Panc1 (cell line): ENCODE measurements around the gene ADPRHL1. TPM values are rescaled to one million over a fixed set of nuclear protein-coding genes. Genes with fewer than 3 reads are reported as not detected.
A peak's percentile ranks its signal among the peaks of the same experiment; 100 is the strongest.

Experiments used
- ATAC-seq: fragments of 200-7000 bp; cut with Tn5 transposase; 2 replicates; pipeline ENCODE4 v1.9.1; 2020; ENCODE audit warnings: mild to moderate bottlenecking, moderate library complexity
- BruUV-seq: library from RNA; stranded (reverse); fragments of 400-500 nt; replicated peaks from 2 replicates; lab custom pipeline; 2021; lab: Mats Ljungman, UMichigan
- CTCF ChIA-PET: fragments of 300-600 bp; sonication (Branson Sonifier 250); formaldehyde crosslinking; loops from one replicate; lab custom pipeline; 2022; ENCODE audit warnings: antibody characterized with exemption; lab: Charles Lee
- POLR2A ChIA-PET: fragments of 300-600 bp; sonication (Branson Sonifier 250); formaldehyde crosslinking; loops from one replicate; lab custom pipeline; 2022; ENCODE audit warnings: antibody characterized with exemption; lab: Charles Lee
- DNase-seq: peaks from one replicate; pipeline ENCODE4 v3.0.0-alpha.2; 2010; ENCODE audit warnings: low read depth, low spot score
- H3K27ac ChIP-seq: 2 replicates; pipeline ENCODE4 v1.5.1; 2011; ENCODE audit warnings: mild to moderate bottlenecking, low read length, inconsistent platforms
- H3K27me3 ChIP-seq: fragments of 200-500 bp; sonication (Bioruptor generic); 2 replicates; pipeline ENCODE4 v1.6.0; 2014; ENCODE audit warnings: low read length, inconsistent platforms; ENCODE audit not compliant: control insufficient read depth, insufficient read depth
- H3K36me3 ChIP-seq: fragments of 200-500 bp; sonication (Bioruptor generic); 2 replicates; pipeline ENCODE4 v1.5.1; 2014; ENCODE audit warnings: inconsistent platforms, mild to moderate bottlenecking, low read length, moderate library complexity; ENCODE audit not compliant: control insufficient read depth, insufficient read depth
- H3K4me1 ChIP-seq: 2 replicates; pipeline ENCODE4 v1.5.1; 2011; ENCODE audit warnings: inconsistent platforms, mild to moderate bottlenecking, low read length, moderate library complexity; ENCODE audit not compliant: control insufficient read depth, insufficient read depth
- H3K4me3 ChIP-seq, 2 experiments: 2 replicates each; pipeline ENCODE4 v1.5.1; 2011 to 2012; ENCODE audit warnings: low read depth in 2 of 2, low read length in 2 of 2, mild to moderate bottlenecking in 2 of 2, inconsistent platforms in 1 of 2, moderate library complexity in 1 of 2
- H3K9me3 ChIP-seq: fragments of 200-500 bp; sonication (Bioruptor generic); 2 replicates; pipeline ENCODE4 v1.5.1; 2014; ENCODE audit warnings: low read depth, mild to moderate bottlenecking, inconsistent platforms, low read length, moderate library complexity; ENCODE audit not compliant: control insufficient read depth, insufficient read depth
- POLR2AphosphoS5 ChIP-seq: IDR thresholded peaks from 2 replicates; pipeline ENCODE4 v1.6.1; 2012; ENCODE audit warnings: mild to moderate bottlenecking, low read depth, low read length, moderate library complexity
- REST ChIP-seq, 2 experiments: IDR thresholded peaks; 2 replicates each; pipeline ENCODE4 v1.6.1; 2011 to 2012; ENCODE audit warnings: low read depth in 2 of 2, control low read depth in 1 of 2, low read length in 1 of 2, mild to moderate bottlenecking in 1 of 2, moderate library complexity in 1 of 2; ENCODE audit not compliant: insufficient read depth in 1 of 2
- SIN3A ChIP-seq: IDR thresholded peaks from 2 replicates; pipeline ENCODE4 v1.6.1; 2012; ENCODE audit warnings: low read depth, mild to moderate bottlenecking, low read length, moderate library complexity, borderline replicate concordance; ENCODE audit not compliant: insufficient read depth
- TCF7L2 ChIP-seq: IDR thresholded peaks from 2 replicates; pipeline ENCODE4 v1.6.1; 2011; ENCODE audit warnings: mild to moderate bottlenecking, low read depth, low read length, inconsistent platforms
- in situ Hi-C: cut with HindIII; loops from 2 replicates; pipeline ENCODE4 v1.10.0; 2016; ENCODE audit warnings: low sequenced_read_pairs, low pct_unique_long_range_greater_than_20kb
- intact Hi-C: fragments of 100-400 bp; cut with micrococcal nuclease; formaldehyde crosslinking; loops from one replicate; pipeline ENCODE4 v1.10.0; 2022; ENCODE audit not compliant: unreplicated experiment
- total RNA-seq: library from RNA; stranded (reverse); gene quantifications from one replicate; pipeline ENCODE4 v1.2.1, GENCODE V29; 2021; ENCODE audit not compliant: unreplicated experiment
- TF ChIP-seq, protein P1 (sequence below): fragments of 450-650 bp; IDR thresholded peaks from 2 replicates; pipeline ENCODE4 v1.5.1; 2017; ENCODE audit warnings: mild to moderate bottlenecking

Gene ADPRHL1
- total RNA-seq, 1 experiment from 2014 or later, result 4.8 TPM

GRCh38 chr13:113412440-113412839 lies 40.8 kb downstream of the ADPRHL1 start:
- POLR2A ChIA-PET, result no interaction called here
- no peak for DNase-seq
- BruUV-seq, result no TSS peak
- no peaks in the 10 kb centered on the region for H3K9me3 ChIP-seq
- intact Hi-C loops, result no loop called here
- H3K27me3 ChIP-seq, result no peaks in the 10 kb centered on the region
- H3K4me1 ChIP-seq, result peaks cover 8% of the 10 kb centered on the region
- no peaks in the 10 kb centered on the region for H3K36me3 ChIP-seq
- CTCF ChIA-PET, result no interaction called here
- H3K4me3 ChIP-seq, result no peak overlapping the region
- TF ChIP-seq, protein P1, sequence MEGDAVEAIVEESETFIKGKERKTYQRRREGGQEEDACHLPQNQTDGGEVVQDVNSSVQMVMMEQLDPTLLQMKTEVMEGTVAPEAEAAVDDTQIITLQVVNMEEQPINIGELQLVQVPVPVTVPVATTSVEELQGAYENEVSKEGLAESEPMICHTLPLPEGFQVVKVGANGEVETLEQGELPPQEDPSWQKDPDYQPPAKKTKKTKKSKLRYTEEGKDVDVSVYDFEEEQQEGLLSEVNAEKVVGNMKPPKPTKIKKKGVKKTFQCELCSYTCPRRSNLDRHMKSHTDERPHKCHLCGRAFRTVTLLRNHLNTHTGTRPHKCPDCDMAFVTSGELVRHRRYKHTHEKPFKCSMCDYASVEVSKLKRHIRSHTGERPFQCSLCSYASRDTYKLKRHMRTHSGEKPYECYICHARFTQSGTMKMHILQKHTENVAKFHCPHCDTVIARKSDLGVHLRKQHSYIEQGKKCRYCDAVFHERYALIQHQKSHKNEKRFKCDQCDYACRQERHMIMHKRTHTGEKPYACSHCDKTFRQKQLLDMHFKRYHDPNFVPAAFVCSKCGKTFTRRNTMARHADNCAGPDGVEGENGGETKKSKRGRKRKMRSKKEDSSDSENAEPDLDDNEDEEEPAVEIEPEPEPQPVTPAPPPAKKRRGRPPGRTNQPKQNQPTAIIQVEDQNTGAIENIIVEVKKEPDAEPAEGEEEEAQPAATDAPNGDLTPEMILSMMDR, result no peak
- TF ChIP-seq POLR2AphosphoS5 (no peak), REST (IDR thresholded peaks at IDR 0.05; ENCODE audit: insufficient read depth in 1 of 2, low read depth in 2 of 2, low read length in 1 of 2) (no peak)
- no peak overlapping the region for H3K27ac ChIP-seq
- no peak for ATAC-seq
- in situ Hi-C loops, result no loop called here

DNA sequence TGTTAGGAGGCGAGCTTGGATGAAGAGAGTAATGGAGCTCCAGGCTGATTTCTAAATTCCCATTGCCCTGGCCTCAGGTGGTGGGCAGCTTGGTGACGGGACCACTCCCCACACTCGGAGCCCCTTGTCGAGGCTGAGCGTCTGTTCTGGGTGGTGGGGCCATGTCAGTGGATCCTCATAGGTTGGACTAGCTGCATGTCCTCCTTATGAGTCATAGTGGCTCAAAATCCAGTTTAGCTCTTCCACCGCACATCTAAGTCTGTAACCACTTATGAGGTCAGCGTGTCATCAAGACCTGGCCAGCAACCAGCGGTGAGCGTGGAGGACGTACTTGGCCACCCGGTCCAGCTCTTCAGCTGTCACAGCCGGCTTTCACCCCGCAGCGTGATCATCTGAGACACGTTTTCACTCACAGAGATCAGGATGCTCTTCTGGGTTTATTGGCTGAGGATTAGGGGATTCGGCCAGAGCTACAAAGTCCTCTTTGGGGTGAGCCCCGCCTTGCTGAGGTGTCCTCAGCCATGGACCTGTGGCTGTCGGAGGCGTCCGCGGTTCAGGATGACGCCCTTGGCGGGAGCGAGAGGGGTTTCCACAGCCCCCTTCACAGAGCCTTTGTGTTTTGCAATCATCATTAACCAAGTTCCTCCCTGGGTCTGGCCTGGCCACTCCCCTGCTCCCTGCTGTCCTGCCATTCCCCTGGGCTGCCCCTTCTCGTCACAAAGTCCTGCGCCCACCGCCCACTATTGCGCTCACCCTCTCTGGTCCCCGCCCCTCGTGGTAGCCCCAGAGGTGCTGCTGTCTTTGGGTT lies 41.9 kb downstream of the ADPRHL1 start:
- ATAC-seq (peak; percentile 73), DNase-seq (peak; percentile 35)
- in situ Hi-C loops (no loop called here), intact Hi-C loops (no loop called here)
- H3K36me3 ChIP-seq, result no peaks in the 10 kb centered on the region
- BruUV-seq, result no TSS peak
- no peaks in the 10 kb centered on the region for H3K27me3 ChIP-seq
- H3K4me3 ChIP-seq, result peak overlapping the region in 1 of 2 experiments; percentile 39; a peak in 2 of 4 replicates
- H3K27ac ChIP-seq, result no peak overlapping the region
- no peaks in the 10 kb centered on the region for H3K9me3 ChIP-seq
- H3K4me1 ChIP-seq, result peaks cover 8% of the 10 kb centered on the region
- CTCF ChIA-PET, result no interaction called here
- POLR2A ChIA-PET, result no interaction called here
- TF ChIP-seq SIN3A (no peak), TCF7L2 (no peak), POLR2AphosphoS5 (no peak)

DNA sequence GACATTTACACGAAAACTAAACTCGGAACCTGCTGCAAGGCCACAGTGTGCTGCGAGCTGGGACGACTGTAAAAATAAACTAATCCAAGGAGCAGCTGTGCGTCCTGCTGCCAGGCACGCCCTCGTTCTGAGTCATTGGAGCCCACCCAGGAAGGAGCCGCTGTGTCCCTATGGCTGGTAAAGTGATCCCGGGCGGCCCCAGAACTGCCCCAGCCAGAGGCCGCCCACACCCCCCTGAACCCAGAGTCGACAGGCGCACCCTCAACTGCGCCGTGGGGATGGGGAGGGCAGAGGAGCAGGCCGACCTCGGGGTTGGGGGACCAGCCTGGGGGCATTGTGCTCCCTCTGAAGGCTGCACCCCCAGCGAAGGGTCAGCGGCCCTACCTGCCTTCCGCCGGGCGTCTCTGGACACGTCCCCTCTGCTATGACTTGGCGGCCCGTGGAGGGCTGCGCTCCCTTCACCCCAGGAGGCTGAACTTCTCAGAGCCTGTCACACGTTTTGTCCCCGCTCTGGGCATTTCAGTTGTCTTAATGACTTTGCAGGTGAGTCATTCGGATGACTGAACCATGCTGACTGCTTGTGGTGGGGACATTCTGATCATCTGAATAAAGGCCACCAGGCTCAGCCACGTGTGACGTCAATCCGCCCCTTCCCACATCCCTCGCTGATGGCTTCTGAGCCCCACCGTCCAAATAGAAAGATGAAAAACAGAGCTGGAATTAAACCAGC lies 42.7 kb downstream of the ADPRHL1 start:
- H3K4me1 ChIP-seq, result peaks cover 8% of the 10 kb centered on the region
- H3K27me3 ChIP-seq, result no peaks in the 10 kb centered on the region
- no peak for TF ChIP-seq TCF7L2
- no peak for TF ChIP-seq REST (IDR thresholded peaks at IDR 0.05; ENCODE audit: insufficient read depth in 1 of 2, low read depth in 2 of 2, low read length in 1 of 2)
- no peak for TF ChIP-seq SIN3A
- ChIA-PET CTCF (no interaction called here), POLR2A (no interaction called here)
- H3K9me3 ChIP-seq, result no peaks in the 10 kb centered on the region
- no peak overlapping the region; the same call in 1 of the 2 replicates for H3K27ac ChIP-seq
- intact Hi-C loops (no loop called here), in situ Hi-C loops (no loop called here)
- peak overlapping the region in 1 of 2 experiments; percentile 39; a peak in 2 of 4 replicates for H3K4me3 ChIP-seq
- no TSS peak for BruUV-seq
- H3K36me3 ChIP-seq, result no peaks in the 10 kb centered on the region
- ATAC-seq (peak; percentile 88), DNase-seq (peak; percentile 65)
